CD4-positive, alpha-beta T cell treated with Interleukin-17A for 4 hours (primary cell): ENCODE measurements around the gene PIK3R2.

Experiments used
- DNase-seq: peaks from one replicate; pipeline ENCODE4 v3.0.0-alpha.2; 2020; ENCODE audit warnings: mixed read lengths

The PIK3R2 gene

DNA sequence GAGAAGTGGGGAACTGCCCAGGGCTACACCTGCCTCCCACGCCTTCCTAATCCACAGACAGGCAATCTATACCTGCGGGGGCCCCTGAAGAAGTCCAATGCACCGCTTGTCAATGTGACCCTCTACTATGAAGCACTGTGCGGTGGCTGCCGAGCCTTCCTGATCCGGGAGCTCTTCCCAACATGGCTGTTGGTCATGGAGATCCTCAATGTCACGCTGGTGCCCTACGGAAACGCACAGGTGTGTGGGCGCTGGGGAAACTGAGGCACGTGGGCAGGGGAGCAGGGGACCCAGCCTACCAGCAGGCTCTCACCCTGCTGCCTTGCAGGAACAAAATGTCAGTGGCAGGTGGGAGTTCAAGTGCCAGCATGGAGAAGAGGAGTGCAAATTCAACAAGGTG lies 22.0 kb downstream of the PIK3R2 start:
- no peak for DNase-seq

DNA sequence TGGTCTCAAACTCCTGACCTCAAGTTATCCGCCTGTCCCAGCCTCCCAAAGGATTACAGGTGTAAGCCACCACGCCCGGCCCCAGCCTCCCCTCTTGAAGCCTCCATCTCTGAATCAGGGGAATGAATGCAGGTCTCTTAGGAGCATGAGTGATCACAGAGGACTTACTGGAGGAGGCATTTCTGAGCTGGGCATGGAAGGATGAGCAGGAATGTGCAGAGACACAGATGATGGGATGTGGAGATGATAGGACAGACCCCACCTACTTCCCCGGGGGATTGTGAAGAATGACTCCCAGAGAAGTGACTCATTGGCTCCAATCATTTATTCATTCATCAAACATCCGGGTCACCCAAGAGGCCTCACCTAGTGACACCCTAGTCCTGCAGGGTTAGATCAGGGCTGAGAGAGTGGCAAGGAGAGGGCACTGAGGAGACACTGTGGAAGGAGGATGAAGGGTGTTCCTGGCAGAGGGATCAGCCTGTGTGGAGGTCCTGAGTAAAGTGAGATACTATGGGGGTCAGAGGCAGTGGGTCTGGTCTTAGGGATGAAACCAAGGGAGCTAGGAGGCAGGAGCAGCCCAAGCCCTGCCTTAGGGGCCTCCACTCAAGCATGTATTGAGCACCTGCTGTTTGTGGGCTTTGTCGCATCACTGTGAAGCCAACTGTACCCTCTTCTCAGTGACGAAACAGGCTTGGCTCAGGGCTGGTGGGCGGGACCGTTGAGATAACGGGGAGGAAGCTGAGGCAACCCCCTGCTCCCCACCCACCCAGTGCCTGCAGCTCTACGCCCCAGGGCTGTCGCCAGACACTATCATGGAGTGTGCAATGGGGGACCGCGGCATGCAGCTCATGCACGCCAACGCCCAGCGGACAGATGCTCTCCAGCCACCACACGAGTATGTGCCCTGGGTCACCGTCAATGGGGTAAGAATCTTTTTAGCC lies 23.7 kb downstream of the PIK3R2 start:
- no peak for DNase-seq

DNA sequence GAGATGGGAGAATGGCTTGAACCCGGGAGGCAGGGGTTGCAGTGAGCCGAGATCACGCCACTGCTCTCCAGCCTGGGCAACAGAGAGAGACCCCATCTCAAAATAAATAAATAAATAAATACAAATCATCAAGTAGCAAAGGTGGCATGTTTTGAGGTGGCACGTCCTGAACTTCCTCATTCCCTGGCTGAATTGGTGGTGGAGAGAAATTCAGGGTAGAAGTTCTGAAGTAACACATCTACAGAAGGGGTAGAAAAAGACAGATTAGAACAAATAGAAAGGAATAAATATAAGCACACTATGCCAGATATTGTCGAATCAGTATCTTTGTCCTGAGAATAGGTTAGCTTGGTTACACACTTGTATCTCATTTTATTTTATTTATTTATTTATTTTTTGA lies 27.0 kb downstream of the PIK3R2 start:
- no peak for DNase-seq

DNA sequence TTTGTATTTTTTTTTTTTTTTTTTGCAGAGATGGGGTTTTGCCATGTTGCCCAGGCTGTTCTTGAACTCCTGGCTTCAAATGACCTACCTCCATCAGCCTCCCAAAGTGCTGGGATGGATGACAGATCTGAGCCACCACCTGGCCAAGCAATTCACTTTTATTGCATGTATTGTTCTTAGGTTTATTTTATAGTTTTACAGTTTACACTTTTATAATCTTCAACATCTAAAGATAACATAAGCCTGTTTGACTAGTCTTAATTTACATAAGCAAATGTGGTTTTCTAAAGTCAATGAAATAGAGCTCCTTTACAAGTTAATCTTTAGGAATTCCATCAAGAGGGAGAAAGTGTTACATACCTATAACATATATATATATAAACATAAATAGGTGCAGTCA lies 30.6 kb downstream of the PIK3R2 start:
- no peak for DNase-seq

DNA sequence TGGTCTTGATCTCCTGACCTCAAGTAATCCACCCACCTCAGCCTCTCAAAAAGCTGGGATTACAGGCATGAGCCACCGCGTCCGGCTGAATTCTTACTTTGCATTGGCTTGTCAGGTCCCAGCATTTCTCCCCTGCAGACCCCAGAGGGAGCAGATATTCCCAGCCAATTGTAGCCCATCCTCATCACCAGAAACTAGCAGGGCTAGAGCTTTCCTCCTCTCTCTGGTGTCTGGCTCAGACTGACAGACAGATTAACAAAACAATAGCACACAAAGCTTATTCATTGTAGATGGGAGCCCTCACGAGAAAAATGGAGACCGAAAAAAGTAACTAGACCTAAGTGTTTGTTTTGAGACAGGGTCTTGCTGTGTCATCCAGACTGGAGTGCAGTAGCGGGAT lies 32.6 kb downstream of the PIK3R2 start:
- DNase-seq, result no peak

DNA sequence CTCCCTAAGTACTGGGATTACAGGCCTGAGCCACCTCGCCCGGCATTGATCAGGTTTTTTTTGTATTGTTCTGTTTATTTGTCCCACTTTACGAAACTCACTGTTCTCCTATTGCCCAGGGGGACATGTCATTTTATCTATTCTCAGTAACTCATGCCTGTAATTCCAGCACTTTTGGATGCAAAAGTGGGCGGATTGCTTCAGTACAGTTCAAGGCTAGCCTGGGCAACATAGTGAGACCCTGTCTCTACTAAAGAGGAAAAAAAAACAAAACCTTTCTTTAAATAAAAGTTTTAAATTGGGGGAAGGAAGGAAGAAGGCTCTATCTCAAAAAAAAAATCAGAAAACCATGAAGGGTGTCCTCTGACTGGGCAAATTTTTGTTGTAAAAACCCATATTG lies 37.3 kb downstream of the PIK3R2 start:
- DNase-seq, result no peak

DNA sequence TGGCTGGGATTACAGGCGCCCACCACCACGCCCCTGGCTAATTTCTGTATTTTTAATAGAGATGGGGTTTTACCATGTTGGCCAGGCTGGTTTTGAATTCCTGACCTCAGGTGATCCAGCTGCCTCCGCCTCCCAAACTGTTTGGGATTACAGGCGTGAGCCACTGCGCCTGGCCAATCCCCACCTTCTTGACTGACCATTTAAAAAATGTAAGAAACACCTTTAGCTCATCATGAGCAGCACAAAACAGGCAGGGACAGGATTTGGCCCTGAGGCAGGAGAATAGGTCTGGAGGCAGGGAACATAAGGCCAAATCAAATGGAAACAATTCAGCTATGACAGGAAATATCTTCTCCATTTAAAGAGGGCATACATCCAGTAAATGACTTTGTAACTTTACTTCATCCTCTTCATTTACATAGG lies 38.7 kb downstream of the PIK3R2 start:
- DNase-seq, result no peak

DNA sequence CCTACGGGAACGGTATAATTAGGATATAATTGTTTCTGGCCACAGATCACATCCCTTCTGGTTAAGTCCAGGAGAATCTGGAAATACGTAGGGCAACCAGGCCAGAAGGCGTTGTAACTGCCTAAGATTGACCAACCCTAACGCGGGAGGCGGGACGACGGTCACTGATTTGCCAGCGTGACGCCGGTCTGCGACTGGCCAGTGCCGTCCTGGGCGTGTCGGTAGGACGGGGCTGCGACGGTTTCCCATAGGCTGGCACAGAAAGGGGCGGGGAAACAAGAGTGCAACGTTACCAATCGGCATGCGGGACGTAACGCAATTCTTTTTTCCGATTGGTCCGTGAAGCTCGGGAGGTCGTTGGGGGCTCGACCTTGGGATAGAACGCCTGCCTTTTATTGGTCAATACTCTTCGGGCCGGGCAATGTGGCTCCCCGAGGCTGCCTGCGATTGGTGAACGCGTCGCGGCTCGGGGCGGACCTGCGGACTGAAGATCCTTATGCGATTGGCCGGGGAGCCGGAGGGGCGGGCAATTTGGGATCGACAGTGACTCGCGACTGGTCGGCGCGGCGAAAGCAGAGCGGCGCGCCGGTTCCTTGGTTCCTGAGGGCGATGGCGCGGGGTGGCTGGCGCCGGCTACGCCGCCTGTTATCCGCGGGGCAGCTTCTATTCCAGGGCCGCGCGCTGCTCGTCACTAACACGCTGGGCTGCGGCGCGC lies 39.9 kb downstream of the PIK3R2 start, which contains the start of gene MPV17L2:
Gene MPV17L2, plus strand, starts transcription at position 546 of the 715 bp plus-strand sequence. Its CDS starts 64 bp downstream, at position 610.
- peak; percentile 99 for DNase-seq

DNA sequence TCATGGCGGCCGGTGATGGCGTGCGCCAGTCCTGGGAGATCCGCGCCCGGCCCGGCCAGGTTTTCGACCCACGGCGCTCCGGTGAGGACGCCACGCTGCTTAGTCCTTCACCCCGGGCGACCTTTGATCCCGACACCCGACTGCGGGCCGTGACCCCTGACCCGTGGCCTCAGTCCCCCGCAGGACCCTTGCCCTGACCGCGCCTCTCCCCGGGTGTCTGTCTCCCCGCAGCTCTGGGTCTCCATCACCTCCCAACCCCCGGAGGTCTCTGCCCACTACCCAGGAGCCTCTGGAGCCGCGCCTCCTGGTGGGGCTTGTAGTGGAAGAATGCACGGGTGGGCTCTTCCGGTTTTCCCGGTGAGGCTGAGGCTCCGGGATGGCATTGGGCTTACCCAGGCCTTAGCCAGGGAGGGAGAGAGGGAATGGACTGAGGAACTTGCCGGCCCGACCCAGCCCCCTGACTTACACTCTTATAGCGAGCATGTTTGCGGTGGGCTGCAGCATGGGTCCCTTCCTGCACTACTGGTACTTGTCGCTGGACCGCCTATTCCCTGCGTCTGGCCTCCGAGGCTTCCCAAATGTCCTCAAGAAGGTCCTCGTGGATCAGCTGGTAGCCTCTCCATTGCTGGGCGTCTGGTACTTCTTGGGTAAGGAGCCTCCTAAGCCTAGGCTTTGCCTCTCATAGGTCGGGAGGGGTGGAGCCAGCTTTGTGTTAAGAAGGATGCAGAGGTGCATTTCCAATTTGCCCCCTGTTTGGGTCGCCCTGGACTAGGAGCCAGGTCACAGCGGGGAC lies 40.6 kb downstream of the PIK3R2 start:
- DNase-seq, result no peak

DNA sequence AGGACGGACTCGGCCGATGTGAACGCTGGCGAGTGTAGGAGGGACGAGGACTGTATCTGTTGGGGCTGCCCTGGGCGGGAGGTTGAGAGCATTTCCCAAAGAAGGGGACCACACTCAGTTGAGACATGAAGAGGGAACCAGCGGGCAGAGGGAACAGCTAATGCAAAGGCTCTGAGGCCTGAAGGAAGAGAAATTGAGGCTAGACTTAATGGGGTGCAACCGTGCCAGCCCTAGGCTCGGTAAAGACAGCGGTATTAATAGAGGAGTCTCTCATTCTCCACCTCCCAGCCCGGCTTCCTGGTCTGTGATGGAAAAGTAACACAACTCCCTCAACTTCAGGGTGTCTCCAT lies 41.2 kb downstream of the PIK3R2 start:
- no peak for DNase-seq

DNA sequence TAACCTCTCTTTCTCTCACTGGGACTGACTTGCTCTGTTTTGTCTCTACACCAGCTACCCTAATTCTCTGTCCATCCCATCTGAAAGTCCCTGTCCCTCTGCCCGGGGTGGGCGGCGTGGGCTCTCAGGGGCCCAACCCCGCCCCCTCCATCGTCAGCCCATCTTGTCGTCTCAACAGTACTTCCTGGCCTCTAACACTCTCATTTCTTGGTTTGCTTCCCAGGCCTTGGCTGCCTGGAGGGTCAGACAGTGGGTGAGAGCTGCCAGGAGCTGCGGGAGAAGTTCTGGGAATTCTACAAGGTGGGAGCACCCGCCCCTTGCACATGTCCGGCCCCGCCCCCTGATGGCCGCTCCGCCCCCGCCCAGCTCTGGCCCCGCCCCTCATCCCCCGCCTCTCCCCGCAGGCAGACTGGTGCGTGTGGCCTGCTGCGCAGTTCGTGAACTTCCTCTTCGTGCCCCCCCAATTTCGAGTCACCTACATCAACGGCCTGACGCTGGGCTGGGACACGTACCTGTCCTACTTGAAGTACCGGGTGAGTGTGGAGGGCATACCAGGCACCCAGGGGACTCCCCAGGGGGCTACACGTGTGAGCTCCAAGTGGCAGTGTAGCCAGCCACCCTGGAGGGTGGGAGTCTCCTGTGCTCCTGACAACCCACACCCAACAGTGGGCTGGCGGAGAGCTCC lies 41.7 kb downstream of the PIK3R2 start:
- DNase-seq, result peak; percentile 62

DNA sequence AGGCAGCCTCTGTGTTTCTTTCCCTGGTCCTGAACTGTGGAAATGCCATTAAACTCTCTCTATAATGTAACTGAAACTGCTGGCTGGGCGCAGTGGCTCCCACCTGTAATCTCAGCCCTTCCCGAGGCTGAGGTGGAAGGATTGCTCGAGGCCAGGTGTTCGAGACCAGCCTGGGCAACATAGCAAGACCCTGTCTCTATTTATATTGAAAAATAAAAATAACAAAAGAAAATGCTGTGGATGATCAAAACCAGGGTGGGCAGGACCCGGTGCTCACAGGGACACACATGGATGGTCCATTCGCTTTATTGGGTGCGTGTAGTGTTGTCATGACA lies 43.5 kb downstream of the PIK3R2 start:
- no peak for DNase-seq

DNA sequence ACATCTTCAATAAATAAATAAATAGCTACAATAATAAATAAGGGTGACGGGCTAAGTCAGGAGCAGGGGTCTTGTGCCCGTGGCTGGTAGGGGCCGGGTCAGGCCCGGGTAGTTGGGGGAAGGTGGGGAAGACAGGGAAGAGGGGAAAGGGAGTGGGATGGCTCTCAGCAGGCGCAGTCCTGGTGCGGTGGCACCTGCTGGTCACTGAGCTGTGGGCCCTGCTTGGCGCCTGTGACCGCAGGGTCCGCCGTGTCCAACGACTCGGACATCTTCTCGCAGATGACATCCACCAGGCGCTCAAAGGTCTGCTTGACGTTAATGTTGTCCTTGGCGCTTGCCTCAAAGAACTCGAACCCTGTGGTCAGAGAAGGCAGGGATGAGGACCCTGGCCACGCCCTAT lies 44.3 kb downstream of the PIK3R2 start:
- DNase-seq, result no peak

DNA sequence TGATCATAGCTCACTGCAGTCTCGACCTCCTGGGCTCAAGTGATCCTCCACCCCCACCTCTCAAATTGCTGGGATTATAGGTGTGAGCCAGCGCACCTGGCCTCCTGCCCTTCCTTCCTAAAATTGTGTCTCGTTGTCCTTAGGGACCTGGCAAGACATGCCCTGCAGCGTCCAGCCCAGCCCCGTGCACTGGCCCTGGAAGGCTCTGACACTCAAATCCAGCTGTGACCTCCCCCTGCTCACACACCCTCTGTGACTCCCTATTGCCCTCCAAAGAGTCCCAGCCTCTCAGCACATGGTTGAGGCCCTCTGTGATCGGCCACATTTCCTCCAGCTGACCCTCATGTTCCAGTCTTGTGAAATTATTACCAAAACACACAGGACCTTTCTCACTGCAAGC lies 45.0 kb downstream of the PIK3R2 start:
- DNase-seq, result no peak

DNA sequence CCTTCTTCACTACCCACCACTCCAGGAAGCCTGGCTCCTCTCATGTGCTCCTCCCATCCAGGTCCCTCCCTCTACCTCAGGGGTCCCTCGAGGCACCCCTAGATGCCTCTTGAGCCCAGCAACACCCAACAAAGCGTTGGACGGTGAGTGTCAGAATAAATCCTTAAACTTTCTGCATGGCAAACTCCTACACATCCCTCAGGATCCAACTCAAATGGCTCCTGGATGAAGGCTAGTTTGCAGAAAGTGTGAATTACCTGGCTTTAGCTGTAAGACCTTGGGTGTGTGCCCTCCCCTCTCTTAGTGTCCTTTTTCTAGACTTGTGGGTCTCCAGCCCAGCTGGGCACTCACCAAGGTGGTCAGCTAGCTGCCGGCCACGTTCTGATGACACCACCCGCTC lies 45.4 kb downstream of the PIK3R2 start:
- DNase-seq, result no peak

DNA sequence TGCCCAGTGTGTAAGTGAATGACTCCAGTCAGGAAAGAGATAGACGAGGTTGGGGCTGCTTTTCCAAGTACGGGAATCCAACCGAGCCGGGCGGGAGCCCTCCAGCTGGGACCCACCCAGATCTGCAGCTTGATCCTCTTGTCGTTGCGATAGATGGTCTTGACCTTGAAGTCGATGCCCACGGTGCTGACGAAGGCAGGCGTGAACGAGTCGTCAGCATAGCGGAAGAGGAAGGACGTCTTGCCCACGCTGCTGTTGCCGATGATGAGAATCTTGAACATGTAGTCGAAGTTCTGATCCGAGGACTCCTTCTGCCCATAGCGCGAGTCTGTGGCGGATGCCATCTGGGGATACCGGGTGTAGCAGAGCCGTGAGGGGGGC lies 49.4 kb downstream of the PIK3R2 start:
- no peak for DNase-seq

DNA sequence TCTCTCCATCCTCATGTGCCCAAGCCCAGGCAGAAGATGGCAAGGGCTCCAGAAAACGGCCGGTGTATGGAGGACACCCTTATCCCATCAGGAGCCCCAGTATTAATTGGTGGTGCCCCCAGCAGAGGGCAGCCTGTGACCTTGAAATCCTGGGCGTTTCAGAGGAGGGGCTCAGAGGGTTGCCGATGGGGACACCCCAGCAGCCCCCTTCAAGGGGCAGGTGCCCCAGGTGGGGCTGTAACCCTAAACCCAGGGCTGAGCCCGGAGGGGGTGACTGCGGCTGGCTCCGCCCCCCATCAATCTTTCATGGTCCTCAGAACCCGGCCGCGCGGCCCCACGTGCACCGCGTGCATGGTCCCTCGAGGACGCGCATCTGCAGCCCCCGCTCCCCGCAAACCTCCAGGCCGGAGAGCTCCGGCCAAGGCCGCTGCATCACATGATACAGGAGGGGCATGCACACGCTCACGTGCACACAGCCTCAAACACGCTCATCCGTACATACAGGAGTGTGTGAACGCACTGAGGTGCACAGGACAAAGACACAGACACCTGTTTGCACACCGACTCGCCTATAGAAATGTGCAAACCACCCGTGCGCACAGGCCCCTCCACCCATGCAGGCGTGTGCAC lies 49.9 kb downstream of the PIK3R2 start:
- DNase-seq, result peak; percentile 55

DNA sequence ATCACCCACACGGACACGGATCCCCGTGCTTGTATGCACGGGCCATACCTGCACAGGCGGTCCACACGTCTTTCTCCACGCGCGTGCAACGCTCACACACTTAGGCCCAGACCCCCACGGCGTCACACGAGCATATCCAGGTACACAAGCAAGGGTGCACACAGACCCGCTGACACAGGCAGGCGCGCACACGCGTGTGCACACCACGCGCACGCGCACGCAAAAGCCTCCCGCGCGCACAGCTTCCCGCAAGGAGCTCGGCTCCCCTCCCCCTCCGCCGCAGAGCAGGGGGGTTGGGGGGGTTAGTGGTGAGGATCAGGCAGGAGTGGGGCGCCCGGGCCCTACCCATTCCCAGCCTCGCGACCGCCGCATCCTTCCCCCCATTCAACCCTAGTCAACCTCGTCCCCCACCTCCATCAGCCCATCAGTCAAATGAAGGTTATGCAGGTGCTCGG lies 50.5 kb downstream of the PIK3R2 start:
- DNase-seq, result peak; percentile 68

DNA sequence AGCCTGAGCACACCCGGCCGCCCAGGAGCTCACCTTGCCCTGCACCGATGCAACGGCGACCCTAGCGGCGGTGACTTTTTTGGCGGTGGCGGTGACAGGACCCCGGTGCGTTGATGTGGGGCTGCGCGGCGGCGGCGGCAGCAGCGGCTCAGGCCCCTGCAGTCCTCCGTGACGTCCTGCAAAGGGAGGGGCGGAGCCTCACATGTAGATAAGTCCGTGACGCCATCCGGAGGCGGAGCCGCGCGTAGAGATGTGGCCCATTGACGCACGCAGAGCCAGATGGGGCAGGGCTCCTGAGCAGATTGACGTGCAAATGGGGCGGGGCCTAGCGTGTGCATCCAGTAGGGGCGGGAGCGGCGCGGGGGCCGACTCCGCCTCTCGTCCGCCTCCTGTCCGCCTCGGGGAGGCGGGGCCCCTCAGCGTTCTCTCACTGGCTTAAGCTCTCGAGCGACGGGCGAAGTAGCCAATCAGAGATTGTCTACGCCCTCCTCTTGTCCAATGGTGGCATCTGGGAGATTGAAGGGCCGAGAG lies 51.0 kb downstream of the PIK3R2 start, which contains the start of gene RAB3A:
Gene RAB3A, minus strand, starts transcription at position 180 of the 531 bp plus-strand sequence. CDS start 1,302 bp downstream, outside the sequence.
- peak; percentile 100 for DNase-seq

DNA sequence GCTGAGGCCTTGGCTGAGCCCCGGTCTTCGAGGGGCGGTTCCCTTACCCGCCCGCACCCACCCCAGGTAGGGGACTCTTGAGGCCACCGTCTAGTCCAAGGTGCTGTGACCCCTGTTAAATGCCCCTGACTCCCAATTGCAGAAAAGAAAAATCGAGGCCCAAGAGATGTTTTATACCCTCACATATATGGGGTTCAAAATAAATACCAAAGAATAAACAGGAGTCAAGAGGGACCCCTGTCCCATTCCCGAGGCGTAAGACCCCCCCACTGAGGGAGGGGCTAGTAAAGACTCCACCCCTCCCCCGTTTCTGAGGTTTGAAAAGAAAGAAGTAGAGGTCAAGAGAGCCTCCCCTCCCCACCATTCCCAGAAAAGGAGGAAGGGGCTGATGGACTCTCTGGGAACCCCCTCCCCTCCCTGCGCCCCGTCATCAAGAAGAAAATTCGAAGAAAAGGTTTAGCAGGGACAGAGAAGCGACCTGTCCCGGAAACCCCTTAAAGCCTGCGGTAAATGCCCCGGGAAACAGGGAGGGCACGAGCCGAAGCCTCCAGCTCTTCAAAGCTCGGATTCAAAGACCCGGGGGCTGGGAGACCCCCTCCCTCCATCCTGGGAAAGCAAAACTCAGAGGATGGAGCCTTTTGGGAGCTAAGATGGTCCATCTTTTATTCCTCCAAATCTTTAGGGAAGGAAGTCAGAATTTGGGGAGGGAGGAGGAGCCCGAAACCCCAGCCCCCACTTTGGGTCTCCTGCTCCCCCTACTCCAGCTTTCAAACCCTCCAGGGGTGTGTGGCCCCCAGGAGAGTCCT lies 51.6 kb downstream of the PIK3R2 start:
- DNase-seq, result peak; percentile 59
